Bronchial epithelial cell (primary cell): ENCODE data around the gene SNX20. TPM values are rescaled to one million over a fixed set of nuclear protein-coding genes. Genes with fewer than 3 reads are reported as not detected.

ENCODE experiments used
- DNase-seq: peaks from one replicate; pipeline ENCODE4 v3.0.0-alpha.2; 2010; ENCODE audit warnings: low read depth
- FAIRE-seq: peaks from 2 replicates; lab custom pipeline; 2011; peaks lifted over from hg19 to GRCh38; lab: Jason Lieb, UNC
- H3K27me3 ChIP-seq: 2 replicates; pipeline ENCODE4 v1.5.1; 2011; ENCODE audit warnings: low read length; ENCODE audit not compliant: control insufficient read depth, insufficient read depth
- H3K36me3 ChIP-seq: 2 replicates; pipeline ENCODE4 v1.5.1; 2011; ENCODE audit warnings: low read length; ENCODE audit not compliant: control insufficient read depth, insufficient read depth
- H3K4me3 ChIP-seq: 2 replicates; pipeline ENCODE4 v1.5.1; 2011; ENCODE audit warnings: mild to moderate bottlenecking, low read depth, low read length, control low read depth
- total RNA-seq: library from RNA; depleted of rRNA; stranded (reverse); fragments of >200 nt; gene quantifications from 2 replicates; pipeline ENCODE4 v1.2.1, GENCODE V29; 2014
- TF ChIP-seq, protein P1 (sequence below): IDR thresholded peaks from 2 replicates; pipeline ENCODE4 v1.5.1; 2011; ENCODE audit warnings: mild to moderate bottlenecking, moderate library complexity, low read length, control low read depth, inconsistent platforms; ENCODE audit not compliant: insufficient read depth, severe bottlenecking

Gene SNX20
- total RNA-seq, 1 donor from 2014 or later = not detected

DNA sequence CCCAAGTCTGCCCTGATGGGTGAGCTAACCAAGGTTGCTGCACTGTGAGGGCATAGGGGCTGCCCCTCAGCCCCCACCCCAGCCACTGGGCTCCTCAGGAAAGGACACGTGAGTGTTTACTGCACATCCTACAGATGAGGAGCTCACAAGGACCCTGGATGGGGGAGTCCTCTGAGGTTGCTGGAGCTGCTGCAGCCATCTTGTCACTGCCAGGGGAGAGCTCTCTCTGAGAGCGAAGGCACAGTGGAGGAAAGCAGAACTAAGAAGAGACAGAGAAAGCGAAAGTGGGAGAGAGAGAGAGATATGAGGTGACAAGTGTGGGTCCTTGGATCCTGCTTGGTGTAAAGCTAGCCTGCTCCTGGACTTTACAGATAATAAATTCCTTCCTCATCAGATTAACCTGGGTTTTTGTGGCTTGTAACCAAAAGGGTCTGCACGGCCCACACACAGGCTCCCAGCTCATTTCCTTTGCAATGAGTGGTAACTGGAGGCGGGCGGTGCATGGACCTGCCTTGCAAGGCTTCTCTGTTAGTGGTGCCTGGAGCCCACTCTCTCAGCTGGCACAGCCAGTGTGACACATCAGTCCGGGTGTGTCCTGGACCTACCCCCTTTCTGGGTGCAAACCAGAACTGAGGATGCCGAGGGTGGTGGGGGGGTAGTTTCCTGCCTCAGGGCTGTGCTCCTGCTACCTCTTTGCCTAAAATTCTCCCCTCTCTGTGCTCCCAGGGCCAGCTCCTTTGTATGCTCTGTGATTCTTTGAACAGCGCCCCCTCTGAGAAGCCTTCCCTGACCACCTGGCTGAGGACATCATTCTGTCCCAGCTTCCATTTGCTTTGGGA is 14.2 kb downstream of the SNX20 start:
- Histone ChIP-seq H3K4me3 (no peak overlapping the region), H3K36me3 (no peaks in the 10 kb centered on the region), H3K27me3 (no peaks in the 10 kb centered on the region)
- DNase-seq (no peak), FAIRE-seq (no peak)
- TF ChIP-seq, protein P1, sequence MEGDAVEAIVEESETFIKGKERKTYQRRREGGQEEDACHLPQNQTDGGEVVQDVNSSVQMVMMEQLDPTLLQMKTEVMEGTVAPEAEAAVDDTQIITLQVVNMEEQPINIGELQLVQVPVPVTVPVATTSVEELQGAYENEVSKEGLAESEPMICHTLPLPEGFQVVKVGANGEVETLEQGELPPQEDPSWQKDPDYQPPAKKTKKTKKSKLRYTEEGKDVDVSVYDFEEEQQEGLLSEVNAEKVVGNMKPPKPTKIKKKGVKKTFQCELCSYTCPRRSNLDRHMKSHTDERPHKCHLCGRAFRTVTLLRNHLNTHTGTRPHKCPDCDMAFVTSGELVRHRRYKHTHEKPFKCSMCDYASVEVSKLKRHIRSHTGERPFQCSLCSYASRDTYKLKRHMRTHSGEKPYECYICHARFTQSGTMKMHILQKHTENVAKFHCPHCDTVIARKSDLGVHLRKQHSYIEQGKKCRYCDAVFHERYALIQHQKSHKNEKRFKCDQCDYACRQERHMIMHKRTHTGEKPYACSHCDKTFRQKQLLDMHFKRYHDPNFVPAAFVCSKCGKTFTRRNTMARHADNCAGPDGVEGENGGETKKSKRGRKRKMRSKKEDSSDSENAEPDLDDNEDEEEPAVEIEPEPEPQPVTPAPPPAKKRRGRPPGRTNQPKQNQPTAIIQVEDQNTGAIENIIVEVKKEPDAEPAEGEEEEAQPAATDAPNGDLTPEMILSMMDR = no peak

DNA sequence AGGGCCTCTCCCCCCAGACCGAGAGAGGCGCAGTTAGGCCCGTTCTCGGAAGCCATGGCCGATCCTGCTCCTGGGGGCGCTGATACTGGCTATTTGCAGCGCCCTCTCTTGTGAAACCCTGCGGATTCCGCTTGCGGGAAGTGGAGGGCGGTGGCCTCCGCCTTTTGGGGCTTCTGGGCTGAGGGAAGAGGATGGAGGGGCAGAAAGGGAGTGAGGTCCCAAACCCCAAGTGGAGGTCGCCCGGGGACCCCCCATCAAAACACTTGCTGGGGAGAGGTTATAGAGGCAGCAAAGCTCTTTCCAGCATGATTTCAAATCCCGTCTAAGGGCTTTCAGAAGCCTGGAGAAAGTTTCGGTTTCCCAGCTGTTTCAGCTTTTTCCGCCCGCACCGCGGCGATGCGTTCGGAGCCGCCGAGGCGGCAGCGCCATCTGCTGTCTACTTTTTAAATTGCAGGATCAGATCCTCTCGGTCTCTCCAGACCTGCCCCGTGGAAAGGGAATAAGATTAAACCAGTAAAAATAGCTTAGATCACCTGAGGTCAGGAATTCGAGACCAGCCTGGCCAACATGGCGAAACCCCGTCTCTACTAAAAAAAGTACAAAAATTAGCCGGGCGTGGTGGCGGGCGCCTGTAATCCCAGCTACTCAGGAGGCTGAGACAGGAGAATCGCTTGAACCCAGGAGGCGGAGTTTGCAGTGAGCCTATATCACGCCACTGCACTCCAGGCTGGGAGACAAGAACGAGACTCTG is 15.8 kb downstream of the SNX20 start:
- Histone ChIP-seq H3K36me3 (no peaks in the 10 kb centered on the region), H3K4me3 (peak overlapping the region; percentile 5), H3K27me3 (no peaks in the 10 kb centered on the region)
- FAIRE-seq (no peak), DNase-seq (peak; percentile 44)
- TF ChIP-seq, protein P1 = peak; percentile 82

DNA sequence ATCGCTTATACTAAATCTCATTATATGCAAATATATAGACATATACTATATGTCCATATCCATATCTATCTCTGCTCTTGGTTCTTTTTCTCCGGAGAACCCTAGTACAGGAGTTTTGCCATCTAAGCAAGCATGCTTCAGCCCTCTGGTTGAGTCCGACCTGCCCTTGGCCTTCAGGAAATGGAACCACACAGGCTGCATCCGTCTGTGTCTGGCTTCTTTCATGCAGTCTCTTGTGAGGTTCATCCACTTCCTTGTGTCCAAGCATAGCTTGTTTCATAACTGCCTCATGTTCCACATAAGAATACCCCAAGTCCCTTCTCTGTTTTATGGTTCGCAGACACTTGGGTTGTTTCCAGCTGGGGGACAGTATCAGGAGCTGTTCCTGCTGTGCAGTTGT is 16.8 kb downstream of the SNX20 start:
- TF ChIP-seq, protein P1 = no peak
- DNase-seq (no peak), FAIRE-seq (no peak)
- H3K27me3 ChIP-seq = no peaks in the 10 kb centered on the region
- H3K4me3 ChIP-seq = no peak overlapping the region
- no peaks in the 10 kb centered on the region for H3K36me3 ChIP-seq

DNA sequence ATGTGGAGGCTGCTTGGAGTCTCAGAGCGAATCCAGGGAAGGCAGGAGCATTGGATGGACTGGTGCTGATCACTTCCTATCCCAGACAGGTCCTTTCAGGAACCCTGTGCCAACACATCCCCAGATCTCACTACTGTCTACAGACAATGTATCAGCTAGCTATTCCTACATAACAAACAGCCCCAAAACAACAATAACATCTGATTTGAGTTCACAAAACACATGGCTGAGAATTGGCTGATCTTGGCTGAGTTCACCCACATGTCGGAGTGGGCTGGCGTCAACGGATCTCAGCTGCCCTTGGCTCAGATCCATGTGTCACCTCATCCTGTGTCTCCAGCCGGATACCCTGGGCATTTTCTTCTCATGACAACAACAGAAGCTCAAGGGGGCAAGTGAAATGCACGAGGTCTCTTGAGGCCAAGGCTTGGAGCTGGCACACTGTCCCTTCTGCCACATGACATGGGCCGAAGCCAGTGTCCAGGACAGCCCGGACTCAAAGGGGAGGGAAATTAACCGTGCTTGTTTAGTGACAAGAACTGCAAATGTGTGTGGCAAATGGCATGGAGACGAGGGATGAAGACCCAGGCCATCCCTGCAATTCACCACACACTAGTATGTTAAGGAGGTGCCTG is 18.7 kb downstream of the SNX20 start:
- peak; percentile 66 for FAIRE-seq
- H3K36me3 ChIP-seq = no peaks in the 10 kb centered on the region
- DNase-seq = no peak
- TF ChIP-seq, protein P1 = no peak
- no peaks in the 10 kb centered on the region for H3K27me3 ChIP-seq
- H3K4me3 ChIP-seq = no peak overlapping the region

DNA sequence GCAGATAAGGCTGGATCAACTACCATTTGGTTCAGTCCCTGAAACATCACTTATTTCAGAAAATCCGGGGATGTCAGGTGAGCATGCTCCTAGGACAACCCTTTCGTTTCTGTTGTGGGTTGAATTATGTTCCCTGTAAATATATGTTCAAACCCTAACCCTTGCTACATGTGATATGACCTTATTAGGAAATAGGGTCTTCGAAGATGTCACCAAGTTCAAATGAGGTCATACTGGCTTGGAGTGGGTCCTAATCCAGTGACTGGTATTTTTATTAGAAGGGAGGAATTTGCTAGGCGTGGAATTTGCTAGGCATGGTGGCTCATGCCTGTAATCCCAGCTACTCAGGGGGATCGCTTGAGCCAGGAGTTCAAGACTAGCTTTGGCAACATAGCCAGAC is 21.3 kb downstream of the SNX20 start:
- TF ChIP-seq, protein P1 = no peak
- Histone ChIP-seq H3K36me3 (no peaks in the 10 kb centered on the region), H3K27me3 (no peaks in the 10 kb centered on the region), H3K4me3 (no peak overlapping the region)
- DNase-seq = no peak
- no peak for FAIRE-seq
